Fibroblast of mammary gland (primary cell): Measurements from ENCODE around the gene APOBEC3B.
"Not testable (repeated sequence)": the region's sequence is repeated elsewhere in the genome, so short reads cannot be mapped to it uniquely, and the experiment has no call there.

Experiments
- DNase-seq: peaks from one replicate; pipeline ENCODE4 v3.0.0-alpha.2; 2010; ENCODE audit warnings: low read depth
- H3K4me3 ChIP-seq: 2 replicates; pipeline ENCODE4 v1.5.1; 2011; ENCODE audit warnings: low read depth, mild to moderate bottlenecking, low read length, moderate library complexity; ENCODE audit not compliant: control insufficient read depth
- CTCF ChIP-seq: conservative IDR thresholded peaks from 2 replicates; pipeline ENCODE4 v1.5.1; 2011; ENCODE audit warnings: low read depth, low read length, inconsistent platforms; ENCODE audit not compliant: control insufficient read depth, insufficient read depth

The APOBEC3B gene

GRCh38 chr22:39030705-39031104 is 48.6 kb downstream of the APOBEC3B start:
- TF ChIP-seq CTCF: no peak
- no peak for DNase-seq
- H3K4me3 ChIP-seq: no peak overlapping the region

GRCh38 chr22:39031434-39032295 is 49.5 kb downstream of the APOBEC3B start:
- DNase-seq, H3K4me3 ChIP-seq: not testable (repeated sequence)

GRCh38 chr22:39037071-39037470 is 54.9 kb downstream of the APOBEC3B start:
- DNase-seq, H3K4me3 ChIP-seq: not testable (repeated sequence)

GRCh38 chr22:39039306-39040126 is 57.4 kb downstream of the APOBEC3B start:
- DNase-seq: no peak
- H3K4me3 ChIP-seq: no peak overlapping the region
- TF ChIP-seq CTCF: no peak

- H3K4me3 ChIP-seq, DNase-seq: not testable (repeated sequence)
These were observed 58.0 kb downstream of the APOBEC3B start for GRCh38 chr22:39040155-39040537.

GRCh38 chr22:39040538-39041296 is 58.6 kb downstream of the APOBEC3B start, which contains the start of gene APOBEC3F:
Gene APOBEC3F (plus strand): TSS chr22:39040864. CDS start chr22:39040961, 97 bp downstream.
- peak within 1 kb of the TSS; percentile 66 for H3K4me3 ChIP-seq
- peak; percentile 49 for DNase-seq

- DNase-seq: no peak
- TF ChIP-seq CTCF: no peak
- no peak overlapping the region for H3K4me3 ChIP-seq
These were observed 59.8 kb downstream of the APOBEC3B start for GRCh38 chr22:39041908-39042307.
